Smooth muscle cell (in vitro differentiated cells): ENCODE measurements around the gene PRRG2. TPM values are rescaled to one million over a fixed set of nuclear protein-coding genes. Genes with fewer than 3 reads are reported as not detected.

ENCODE experiments used
- DNase-seq: peaks from one replicate; lab custom pipeline; 2025; ENCODE audit not compliant: unreplicated experiment; lab: John Stamatoyannopoulos, UW
- H2AFZ ChIP-seq: fragments of 200-600 bp; sonication (generic); 2 replicates; pipeline ENCODE4 v1.6.0; 2016; ENCODE audit warnings: antibody characterized with exemption, low read depth, mild to moderate bottlenecking
- H3F3A ChIP-seq: fragments of 200-600 bp; sonication (generic); 2 replicates; pipeline ENCODE4 v1.6.0; 2017; ENCODE audit warnings: antibody characterized with exemption, low read depth
- H3K27ac ChIP-seq: fragments of 200-600 bp; sonication (generic); 2 replicates; pipeline ENCODE4 v1.5.1; 2016; ENCODE audit warnings: low read depth, mild to moderate bottlenecking
- H3K27me3 ChIP-seq: fragments of 200-600 bp; sonication (generic); 2 replicates; pipeline ENCODE4 v1.6.1; 2016; ENCODE audit warnings: low read depth, mild to moderate bottlenecking
- H3K36me3 ChIP-seq: fragments of 200-600 bp; sonication (generic); 2 replicates; pipeline ENCODE4 v1.5.1; 2016; ENCODE audit warnings: low read depth
- H3K4me1 ChIP-seq: fragments of 200-600 bp; sonication (generic); 2 replicates; pipeline ENCODE4 v1.5.1; 2016; ENCODE audit warnings: low read depth
- H3K4me2 ChIP-seq: fragments of 200-600 bp; sonication (generic); 2 replicates; pipeline ENCODE4 v1.6.0; 2016; ENCODE audit warnings: mild to moderate bottlenecking
- H3K4me3 ChIP-seq: fragments of 200-600 bp; sonication (generic); 2 replicates; pipeline ENCODE4 v1.5.1; 2016; ENCODE audit warnings: mild to moderate bottlenecking
- H3K79me2 ChIP-seq: fragments of 200-600 bp; sonication (generic); 2 replicates; pipeline ENCODE4 v1.6.0; 2016; ENCODE audit warnings: low read depth, mild to moderate bottlenecking
- H3K9ac ChIP-seq: fragments of 200-600 bp; sonication (generic); 2 replicates; pipeline ENCODE4 v1.6.0; 2016; ENCODE audit warnings: low read depth
- H3K9me3 ChIP-seq: fragments of 200-600 bp; sonication (generic); replicated peaks from 2 replicates; pipeline ENCODE4 v1.5.1; 2016; ENCODE audit warnings: low read depth
- H4K20me1 ChIP-seq: fragments of 200-600 bp; sonication (generic); 2 replicates; pipeline ENCODE4 v1.6.0; 2016; ENCODE audit warnings: low read depth
- WGBS: methylation state at CpG from one replicate; pipeline ENCODE4 v1.1.7; 2016; ENCODE audit warnings: low lambda C conversion rate; 5-methylcytosine and 5-hydroxymethylcytosine counted together
- polyA plus RNA-seq: library from polyadenylated mRNA; unstranded; fragments of >200 nt; fragmentation: Nextera tagmentation; extraction: Ambion mirVana; gene quantifications from 2 replicates; pipeline ENCODE4 v1.2.1, GENCODE V29; 2016
- total RNA-seq: library from RNA; depleted of rRNA; stranded (reverse); fragments of >200 nt; gene quantifications from 2 replicates; pipeline ENCODE4 v1.2.3, GENCODE V29; 2014
- TF ChIP-seq, protein P1 (sequence below): fragments of 200-600 bp; sonication (generic); IDR thresholded peaks from 2 replicates; pipeline ENCODE4 v1.5.1; 2017; ENCODE audit warnings: borderline replicate concordance, mild to moderate bottlenecking, antibody characterized with exemption; ENCODE audit not compliant: insufficient read depth, poor library complexity, severe bottlenecking

PRRG2 gene
- total and polyA plus RNA-seq, 2 experiments from 2014 or later: 0.24 to 13.5 TPM

- no peak overlapping the region for H3K4me2 ChIP-seq
- no peak for DNase-seq
- no peak overlapping the region for H3K4me3 ChIP-seq
- TF ChIP-seq, protein P1, sequence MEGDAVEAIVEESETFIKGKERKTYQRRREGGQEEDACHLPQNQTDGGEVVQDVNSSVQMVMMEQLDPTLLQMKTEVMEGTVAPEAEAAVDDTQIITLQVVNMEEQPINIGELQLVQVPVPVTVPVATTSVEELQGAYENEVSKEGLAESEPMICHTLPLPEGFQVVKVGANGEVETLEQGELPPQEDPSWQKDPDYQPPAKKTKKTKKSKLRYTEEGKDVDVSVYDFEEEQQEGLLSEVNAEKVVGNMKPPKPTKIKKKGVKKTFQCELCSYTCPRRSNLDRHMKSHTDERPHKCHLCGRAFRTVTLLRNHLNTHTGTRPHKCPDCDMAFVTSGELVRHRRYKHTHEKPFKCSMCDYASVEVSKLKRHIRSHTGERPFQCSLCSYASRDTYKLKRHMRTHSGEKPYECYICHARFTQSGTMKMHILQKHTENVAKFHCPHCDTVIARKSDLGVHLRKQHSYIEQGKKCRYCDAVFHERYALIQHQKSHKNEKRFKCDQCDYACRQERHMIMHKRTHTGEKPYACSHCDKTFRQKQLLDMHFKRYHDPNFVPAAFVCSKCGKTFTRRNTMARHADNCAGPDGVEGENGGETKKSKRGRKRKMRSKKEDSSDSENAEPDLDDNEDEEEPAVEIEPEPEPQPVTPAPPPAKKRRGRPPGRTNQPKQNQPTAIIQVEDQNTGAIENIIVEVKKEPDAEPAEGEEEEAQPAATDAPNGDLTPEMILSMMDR: no peak
- WGBS: 96% methylated on average over 3 of the region's 3 CpGs
- no peaks in the 10 kb centered on the region for H3K9me3 ChIP-seq
- no peak overlapping the region for H3K9ac ChIP-seq
- H2AFZ ChIP-seq: no peak overlapping the region
- H3K27ac ChIP-seq: no peak overlapping the region
- H3F3A ChIP-seq: peaks cover 7% of the 10 kb centered on the region
- H3K36me3 ChIP-seq: no peaks in the 10 kb centered on the region
- peaks cover 28% of the 10 kb centered on the region for H3K79me2 ChIP-seq
- peaks cover 72% of the 10 kb centered on the region for H4K20me1 ChIP-seq
- H3K27me3 ChIP-seq: no peaks in the 10 kb centered on the region
- H3K4me1 ChIP-seq: peaks cover 4% of the 10 kb centered on the region
These were observed 21.7 kb upstream of the PRRG2 start for GRCh38 chr19:49559443-49559842.

DNA sequence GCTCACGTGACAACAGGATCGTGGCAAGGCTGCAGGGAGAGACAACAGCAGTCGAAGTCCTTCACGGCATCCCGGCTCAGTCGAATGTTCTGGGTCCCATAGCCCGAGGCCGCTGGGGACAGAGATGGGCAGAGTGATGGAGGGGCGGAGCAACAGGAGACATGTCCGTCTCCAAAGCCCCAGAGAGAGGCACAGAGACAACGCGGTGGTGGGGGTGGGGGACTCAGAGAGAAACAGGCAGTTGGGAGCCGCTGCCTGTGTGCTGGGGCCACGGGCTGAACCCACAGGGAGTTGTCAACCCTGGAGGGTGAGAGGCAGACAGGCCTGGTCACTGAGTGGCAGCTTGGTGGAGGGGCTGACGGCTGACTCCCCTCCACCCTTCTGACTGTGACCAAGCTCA, 21.2 kb upstream of the PRRG2 start:
- Histone ChIP-seq H3K79me2 (peaks cover 33% of the 10 kb centered on the region), H3K9me3 (no peaks in the 10 kb centered on the region), H3K4me3 (no peak overlapping the region), H3K27me3 (no peaks in the 10 kb centered on the region), H3K9ac (no peak overlapping the region), H3F3A (peaks cover 7% of the 10 kb centered on the region), H3K36me3 (no peaks in the 10 kb centered on the region), H2AFZ (no peak overlapping the region), H4K20me1 (peaks cover 72% of the 10 kb centered on the region), H3K27ac (no peak overlapping the region), H3K4me2 (no peak overlapping the region), H3K4me1 (peaks cover 4% of the 10 kb centered on the region)
- WGBS: 87% methylated on average over 15 of the region's 15 CpGs
- TF ChIP-seq, protein P1: no peak
- no peak for DNase-seq

- H3K27ac ChIP-seq: no peak overlapping the region
- H3K9ac ChIP-seq: no peak overlapping the region
- peaks cover 7% of the 10 kb centered on the region for H3F3A ChIP-seq
- DNase-seq: no peak
- peaks cover 4% of the 10 kb centered on the region for H3K4me1 ChIP-seq
- H2AFZ ChIP-seq: no peak overlapping the region
- 93% methylated on average over 15 of the region's 15 CpGs for WGBS
- H3K27me3 ChIP-seq: no peaks in the 10 kb centered on the region
- no peak overlapping the region for H3K4me3 ChIP-seq
- no peaks in the 10 kb centered on the region for H3K9me3 ChIP-seq
- H4K20me1 ChIP-seq: peaks cover 76% of the 10 kb centered on the region
- no peaks in the 10 kb centered on the region for H3K36me3 ChIP-seq
- TF ChIP-seq, protein P1: no peak
- no peak overlapping the region for H3K4me2 ChIP-seq
- peaks cover 38% of the 10 kb centered on the region for H3K79me2 ChIP-seq
These were observed 20.7 kb upstream of the PRRG2 start for GRCh38 chr19:49560358-49560900.

DNA sequence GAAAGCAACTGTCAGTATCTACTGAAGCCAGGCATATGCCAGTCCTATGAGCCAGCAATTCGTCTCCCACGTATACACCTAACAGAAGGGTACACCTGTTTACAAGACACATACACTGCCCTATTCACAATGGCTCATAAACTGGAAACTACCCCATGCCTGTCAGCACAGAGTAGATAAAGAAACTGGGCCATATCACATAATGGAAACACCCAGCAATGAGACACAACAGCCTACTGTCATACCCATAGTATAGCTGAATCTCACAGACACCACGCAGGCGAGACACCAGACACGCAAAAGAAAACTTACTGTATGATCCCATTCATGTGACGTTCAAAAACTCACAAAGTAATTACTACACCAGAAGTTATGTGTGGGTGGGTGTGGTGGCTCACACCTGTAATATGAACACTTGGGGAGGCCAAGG, 16.5 kb upstream of the PRRG2 start:
- Histone ChIP-seq H2AFZ (no peak overlapping the region), H3K36me3 (no peaks in the 10 kb centered on the region), H3F3A (peaks cover 8% of the 10 kb centered on the region), H3K4me2 (no peak overlapping the region), H3K79me2 (peaks cover 75% of the 10 kb centered on the region), H3K4me3 (no peak overlapping the region), H4K20me1 (peaks cover 97% of the 10 kb centered on the region), H3K9ac (no peak overlapping the region), H3K4me1 (no peaks in the 10 kb centered on the region), H3K9me3 (no peaks in the 10 kb centered on the region), H3K27ac (no peak overlapping the region), H3K27me3 (no peaks in the 10 kb centered on the region)
- 92% methylated on average over 6 of the region's 6 CpGs for WGBS
- TF ChIP-seq, protein P1: no peak
- no peak for DNase-seq
